Measurements from ENCODE around the gene C9orf152. TPM values are rescaled to one million over a fixed set of nuclear protein-coding genes. Genes with fewer than 3 reads are reported as not detected.

C9orf152 gene
- total and polyA plus RNA-seq, 2 of the 13 experiments (the other 11 are each of a cell fraction or from before 2014, with no cell fraction given): 0.24 to 0.48 TPM

DNA sequence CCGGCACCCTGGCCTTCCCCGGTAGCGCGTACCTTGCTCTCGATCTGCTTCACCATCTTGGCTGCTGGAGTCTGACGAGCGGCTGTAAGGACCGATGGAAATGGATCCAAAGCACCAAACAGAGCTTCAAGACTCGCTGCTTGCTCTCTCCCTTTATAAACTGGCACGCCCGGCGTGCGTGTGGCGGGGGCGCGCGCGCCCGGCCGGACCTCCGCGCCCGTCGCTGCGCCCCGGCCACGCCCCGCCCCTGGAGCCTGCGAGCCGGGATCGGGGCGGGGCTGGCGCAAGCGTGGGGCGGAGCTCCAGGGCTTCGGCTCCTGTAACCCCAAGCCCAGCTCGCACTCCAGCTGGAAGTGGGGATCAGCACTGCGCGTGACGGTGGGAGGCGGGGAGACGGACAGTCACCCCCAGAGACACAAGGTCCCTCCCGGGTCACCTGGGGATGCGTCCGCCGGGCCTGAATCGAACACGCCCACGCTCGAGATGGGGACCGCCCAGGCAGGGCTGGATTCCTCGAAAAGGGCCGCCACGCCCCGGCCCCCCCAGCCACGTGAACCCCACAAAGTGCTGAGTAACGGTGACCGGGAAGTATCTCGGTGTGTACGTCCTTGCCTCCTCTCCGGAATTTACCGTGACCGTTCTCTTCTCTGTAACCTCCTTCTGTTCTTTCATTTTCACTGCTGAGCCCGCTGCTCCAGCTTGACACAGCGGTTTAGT, 48.6 kb upstream of the C9orf152 start, which contains the start of gene TXN (continued):
- no peak for TF ChIP-seq KIAA2018 (CRISPR knock-in tag; IDR thresholded peaks at IDR 0.05; ENCODE audit: borderline replicate concordance)
- no peak for TF ChIP-seq ZFYVE20 (CRISPR knock-in tag; IDR thresholded peaks at IDR 0.05; ENCODE audit: borderline replicate concordance, low read depth)
- peak; percentile 61; the same call in 1 of the 2 replicates for TF ChIP-seq ZNF446 (CRISPR knock-in tag; IDR thresholded peaks at IDR 0.05)
- TF ChIP-seq ZFP91 (CRISPR knock-in tag; IDR thresholded peaks at IDR 0.05; ENCODE audit: borderline replicate concordance): no peak; the same call in none of the 2 replicates
- TF ChIP-seq REXO4 (CRISPR knock-in tag; IDR thresholded peaks at IDR 0.05; ENCODE audit: borderline replicate concordance): no peak
- no peak for TF ChIP-seq FOSL1 (CRISPR knock-in tag; IDR thresholded peaks at IDR 0.05; ENCODE audit: borderline replicate concordance)
- no peak; the same call in 1 of the 2 replicates for TF ChIP-seq KLF6 (CRISPR knock-in tag; IDR thresholded peaks at IDR 0.05)
- TF ChIP-seq, protein P1, sequence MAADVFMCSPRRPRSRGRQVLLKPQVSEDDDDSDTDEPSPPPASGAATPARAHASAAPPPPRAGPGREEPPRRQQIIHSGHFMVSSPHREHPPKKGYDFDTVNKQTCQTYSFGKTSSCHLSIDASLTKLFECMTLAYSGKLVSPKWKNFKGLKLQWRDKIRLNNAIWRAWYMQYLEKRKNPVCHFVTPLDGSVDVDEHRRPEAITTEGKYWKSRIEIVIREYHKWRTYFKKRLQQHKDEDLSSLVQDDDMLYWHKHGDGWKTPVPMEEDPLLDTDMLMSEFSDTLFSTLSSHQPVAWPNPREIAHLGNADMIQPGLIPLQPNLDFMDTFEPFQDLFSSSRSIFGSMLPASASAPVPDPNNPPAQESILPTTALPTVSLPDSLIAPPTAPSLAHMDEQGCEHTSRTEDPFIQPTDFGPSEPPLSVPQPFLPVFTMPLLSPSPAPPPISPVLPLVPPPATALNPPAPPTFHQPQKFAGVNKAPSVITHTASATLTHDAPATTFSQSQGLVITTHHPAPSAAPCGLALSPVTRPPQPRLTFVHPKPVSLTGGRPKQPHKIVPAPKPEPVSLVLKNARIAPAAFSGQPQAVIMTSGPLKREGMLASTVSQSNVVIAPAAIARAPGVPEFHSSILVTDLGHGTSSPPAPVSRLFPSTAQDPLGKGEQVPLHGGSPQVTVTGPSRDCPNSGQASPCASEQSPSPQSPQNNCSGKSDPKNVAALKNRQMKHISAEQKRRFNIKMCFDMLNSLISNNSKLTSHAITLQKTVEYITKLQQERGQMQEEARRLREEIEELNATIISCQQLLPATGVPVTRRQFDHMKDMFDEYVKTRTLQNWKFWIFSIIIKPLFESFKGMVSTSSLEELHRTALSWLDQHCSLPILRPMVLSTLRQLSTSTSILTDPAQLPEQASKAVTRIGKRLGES (CRISPR knock-in tag; IDR thresholded peaks at IDR 0.05; ENCODE audit: borderline replicate concordance): 0 out of 2 replicates have a peak, but pooled peaks have one; percentile 18
- no peak for TF ChIP-seq CHD2 (IDR thresholded peaks at IDR 0.05; ENCODE audit: low read depth, low read length)
- TF ChIP-seq ZNF577 (CRISPR knock-in tag; IDR thresholded peaks at IDR 0.05; ENCODE audit: borderline replicate concordance, low read depth): no peak
- TF ChIP-seq ATF5 (CRISPR knock-in tag; IDR thresholded peaks at IDR 0.05; ENCODE audit: low read depth): no peak
- no peak for TF ChIP-seq ZNF713 (CRISPR knock-in tag; IDR thresholded peaks at IDR 0.05)
- peak; percentile 90 to 98 for TF ChIP-seq POLR2A (IDR thresholded peaks at IDR 0.05; ENCODE audit: insufficient read depth in 1 of 2, low read depth in 2 of 2, low read length in 2 of 2)

Measured in HepG2 (cell line).